ENCODE results near the gene RBPJL. TPM values are rescaled to one million over a fixed set of nuclear protein-coding genes. Genes with fewer than 3 reads are reported as not detected.
"Not testable (repeated sequence)": the region's sequence is repeated elsewhere in the genome, so short reads cannot be mapped to it uniquely, and the experiment has no call there.

RBPJL gene
- polyA plus RNA-seq, 3 donors from 2014 or later = not detected

- Mint-ChIP-seq H3K9me3 (no peaks in the 10 kb centered on the region), H3K4me1 (peaks cover 8 to 14% of the 10 kb centered on the region in 2 donors), H3K27me3 (ENCODE audit: low read depth in 3 of 3) (peaks cover 3 to 5% (median 4%) of the 10 kb centered on the region in 3 donors), H3K36me3 (no peaks in the 10 kb centered on the region), H3K27ac (no peak overlapping the region), H3K4me3 (peak overlapping the region in 1 of 5 donors; percentile 40)
- no peak for DNase-seq
These were observed 38.7 kb downstream of the RBPJL start for GRCh38 chr20:45345104-45345936.

GRCh38 chr20:45346291-45346718 is 39.7 kb downstream of the RBPJL start:
- Mint-ChIP-seq H3K36me3 (no peaks in the 10 kb centered on the region), H3K4me3 (peak overlapping the region in 1 of 5 donors; percentile 50), H3K27me3 (ENCODE audit: low read depth in 3 of 3) (peaks cover 3 to 5% (median 4%) of the 10 kb centered on the region in 3 donors), H3K27ac (no peak overlapping the region), H3K4me1 (peaks cover 8 to 14% of the 10 kb centered on the region in 2 donors), H3K9me3 (no peaks in the 10 kb centered on the region)
- no peak for DNase-seq

DNA sequence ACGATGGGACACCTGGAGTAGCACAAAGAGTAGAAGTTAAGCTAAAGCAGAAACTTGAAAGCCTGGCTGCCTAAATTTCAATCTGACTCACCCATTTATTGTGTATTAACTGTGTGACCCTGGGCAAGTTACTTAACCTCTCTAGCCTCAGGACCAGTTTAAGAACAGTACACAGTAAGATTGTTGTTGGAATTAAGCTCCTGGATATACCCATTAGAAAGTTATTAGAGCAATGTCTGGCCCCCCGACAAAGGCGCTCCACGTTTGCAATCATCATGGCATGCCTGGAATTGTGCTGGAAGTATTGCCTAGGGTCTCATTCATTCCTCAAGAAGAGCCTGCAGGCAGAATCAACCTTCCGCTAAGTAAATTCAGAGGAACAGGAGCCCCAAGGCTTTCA is 40.2 kb downstream of the RBPJL start:
- Mint-ChIP-seq H3K4me1 (peaks cover 8 to 14% of the 10 kb centered on the region in 2 donors), H3K36me3 (no peaks in the 10 kb centered on the region), H3K4me3 (peak overlapping the region in 3 of 5 donors; percentile 5 to 73 (median 50)), H3K27ac (no peak overlapping the region), H3K9me3 (no peaks in the 10 kb centered on the region), H3K27me3 (ENCODE audit: low read depth in 3 of 3) (peaks cover 3 to 5% (median 4%) of the 10 kb centered on the region in 3 donors)
- DNase-seq = no peak

DNA sequence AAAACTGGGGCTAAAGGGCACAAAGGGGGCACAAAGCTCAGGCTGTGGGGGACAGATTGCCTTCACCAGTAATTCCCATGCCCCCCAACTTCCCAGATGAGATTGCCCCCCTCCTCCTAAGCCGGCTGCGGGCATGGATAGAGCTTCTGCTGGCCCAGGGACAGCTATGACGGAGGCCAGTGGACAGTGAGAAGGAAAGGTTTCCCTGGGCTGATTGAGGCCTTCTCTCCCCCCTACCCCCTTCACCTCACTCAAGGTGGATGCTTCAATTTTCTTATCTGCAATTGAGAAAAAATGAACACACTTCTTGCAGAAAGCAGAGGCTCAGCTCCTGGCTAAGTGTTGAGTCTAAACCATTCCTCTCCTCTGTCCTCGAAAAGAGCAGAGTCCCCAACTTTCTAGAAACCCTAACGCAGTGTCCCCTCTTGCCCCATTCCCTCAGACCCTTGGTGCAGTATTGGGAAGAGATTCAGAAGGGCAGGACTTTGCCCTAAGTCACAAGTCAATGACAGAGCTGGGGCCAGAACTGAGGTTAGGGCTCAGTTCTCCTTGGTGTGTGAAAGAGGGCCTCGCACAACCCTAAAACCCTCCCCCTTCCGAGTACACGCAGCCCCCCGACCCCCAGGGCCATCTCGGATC is 40.8 kb downstream of the RBPJL start:
- Mint-ChIP-seq H3K4me1 (peaks cover 8 to 14% of the 10 kb centered on the region in 2 donors), H3K4me3 (peak overlapping the region; percentile 50 to 73 (median 68)), H3K27me3 (ENCODE audit: low read depth in 3 of 3) (peaks cover 3 to 5% (median 4%) of the 10 kb centered on the region in 3 donors), H3K36me3 (no peaks in the 10 kb centered on the region), H3K9me3 (no peaks in the 10 kb centered on the region), H3K27ac (no peak overlapping the region)
- no peak for DNase-seq

DNA sequence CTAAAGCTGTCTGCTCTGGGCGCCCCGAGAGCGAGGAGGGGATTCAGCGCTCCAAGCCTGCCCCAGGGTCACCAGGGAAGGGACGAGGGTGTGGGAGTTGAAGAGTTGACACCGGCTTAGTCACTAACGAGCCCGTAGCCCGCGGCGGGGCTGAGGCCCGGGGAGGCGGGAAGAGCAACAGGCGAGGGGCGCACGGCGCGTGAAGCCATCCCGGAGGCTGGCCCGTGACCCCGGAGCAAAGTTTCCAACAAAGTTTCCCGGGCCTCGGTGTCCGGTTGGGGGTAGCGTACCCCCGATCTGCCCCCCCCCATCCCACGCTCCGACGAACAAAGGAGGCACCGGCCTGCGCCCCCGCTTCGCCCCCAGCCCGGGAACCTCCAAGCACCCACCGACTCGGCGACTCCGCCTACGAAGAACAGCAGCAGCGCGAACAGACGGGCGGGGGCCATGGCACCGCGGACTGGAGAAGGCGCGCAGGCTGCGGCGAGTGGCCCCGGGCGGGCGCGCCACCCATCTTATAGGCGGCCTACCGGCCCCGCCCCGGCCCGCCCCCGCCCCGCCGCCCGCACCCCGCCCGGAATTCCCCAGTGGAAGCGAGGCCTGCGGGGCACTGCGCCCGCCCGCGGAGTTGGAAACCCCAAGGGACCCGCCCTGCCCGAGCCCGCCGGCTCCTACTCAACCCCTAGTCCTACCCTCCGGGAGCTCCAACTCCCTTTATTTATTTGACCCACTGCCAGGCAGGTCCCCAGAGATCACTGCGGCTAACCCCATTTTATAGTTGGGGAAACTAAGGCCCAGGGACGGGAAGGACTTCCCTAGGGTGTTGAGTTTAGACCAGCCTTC is 41.5 kb downstream of the RBPJL start, which contains the start of gene SDC4:
Gene SDC4 (minus strand): TSS at position 489 of the 843 bp plus-strand sequence. CDS start 40 bp downstream, at position 449.
- DNase-seq = peak; percentile 19 to 33 (median 26)
- Mint-ChIP-seq H3K27me3 (ENCODE audit: low read depth in 3 of 3) (peaks cover 3 to 5% (median 4%) of the 10 kb centered on the region in 3 donors), H3K4me3 (peak within 1 kb of the TSS; percentile 53 to 73 (median 68)), H3K36me3 (no peaks in the 10 kb centered on the region), H3K9me3 (no peaks in the 10 kb centered on the region), H3K4me1 (peaks cover 8 to 14% of the 10 kb centered on the region in 2 donors), H3K27ac (no peak within 1 kb of the TSS)

- Mint-ChIP-seq H3K4me3 (no peak overlapping the region), H3K36me3 (no peaks in the 10 kb centered on the region), H3K27ac (no peak overlapping the region), H3K4me1 (peaks cover 8 to 14% of the 10 kb centered on the region in 2 donors), H3K9me3 (no peaks in the 10 kb centered on the region), H3K27me3 (ENCODE audit: low read depth in 3 of 3) (peaks cover 3 to 4% (median 3%) of the 10 kb centered on the region in 3 donors)
- no peak for DNase-seq
These were observed 43.6 kb downstream of the RBPJL start for GRCh38 chr20:45350217-45350616.

DNA sequence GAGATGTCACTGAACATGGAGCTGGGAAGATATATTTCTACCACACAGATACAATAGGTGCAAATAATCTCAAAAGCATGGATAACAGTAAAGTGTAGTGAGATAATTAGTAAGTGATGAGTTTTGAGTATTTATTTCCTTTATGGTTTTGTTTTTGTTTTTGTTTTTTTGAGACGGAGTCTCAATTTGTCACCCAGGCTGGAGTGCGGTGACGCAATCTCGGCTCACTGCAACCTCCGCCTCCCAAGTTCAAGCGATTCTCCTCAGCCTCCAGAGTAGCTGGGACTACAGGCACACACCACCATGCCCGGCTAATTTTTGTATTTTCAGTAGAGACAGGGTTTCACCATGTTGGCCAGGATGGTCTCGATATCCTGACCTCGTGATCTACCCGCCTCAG is 44.2 kb downstream of the RBPJL start:
- not testable (repeated sequence) for H3K36me3 Mint-ChIP-seq; H3K9me3 Mint-ChIP-seq; H3K4me3 Mint-ChIP-seq; H3K27me3 Mint-ChIP-seq (ENCODE audit: low read depth in 3 of 3); DNase-seq; H3K27ac Mint-ChIP-seq
- peaks cover 8 to 14% of the 10 kb centered on the region in 2 donors for H3K4me1 Mint-ChIP-seq

DNA sequence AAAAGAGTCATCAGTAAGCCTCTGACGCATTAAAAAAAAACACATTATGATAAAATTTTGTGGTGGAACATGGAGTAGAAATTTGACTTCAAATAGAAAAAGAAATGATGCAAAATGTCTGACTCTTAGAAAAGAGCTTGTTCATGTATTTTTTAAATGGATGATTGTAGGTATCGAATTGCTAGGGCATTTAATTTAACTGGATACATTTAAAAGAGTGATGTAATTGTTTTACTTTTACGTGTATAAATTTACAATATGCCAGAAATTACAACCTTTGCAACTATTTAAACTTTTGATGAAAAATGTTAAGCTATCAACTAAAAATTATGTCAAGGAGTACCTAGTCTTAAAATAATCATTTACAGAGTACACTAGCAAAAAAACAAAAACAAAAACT is 46.1 kb downstream of the RBPJL start:
- H3K4me1 Mint-ChIP-seq = peaks cover 1 to 2% of the 10 kb centered on the region in 2 donors
- no peaks in the 10 kb centered on the region for H3K36me3 Mint-ChIP-seq
- H3K27me3 Mint-ChIP-seq (ENCODE audit: low read depth in 3 of 3) = peaks cover 0 to 1% (median 0%) of the 10 kb centered on the region in 3 donors
- no peak for DNase-seq
- no peak overlapping the region for H3K27ac Mint-ChIP-seq
- H3K4me3 Mint-ChIP-seq = no peak overlapping the region
- H3K9me3 Mint-ChIP-seq = no peaks in the 10 kb centered on the region

GRCh38 chr20:45353746-45354145 is 47.1 kb downstream of the RBPJL start:
- Mint-ChIP-seq H3K27ac (no peak overlapping the region), H3K4me1 (no peaks in the 10 kb centered on the region), H3K9me3 (no peaks in the 10 kb centered on the region), H3K4me3 (no peak overlapping the region), H3K27me3 (ENCODE audit: low read depth in 3 of 3) (peaks cover 0 to 3% (median 0%) of the 10 kb centered on the region in 3 donors), H3K36me3 (no peaks in the 10 kb centered on the region)
- no peak for DNase-seq

- H3K27ac Mint-ChIP-seq = no peak overlapping the region
These were observed 48.0 kb downstream of the RBPJL start for GRCh38 chr20:45354423-45355208.

GRCh38 chr20:45355209-45356084 is 48.8 kb downstream of the RBPJL start:
- H3K27ac Mint-ChIP-seq = no peak overlapping the region
- H3K9me3 Mint-ChIP-seq = no peaks in the 10 kb centered on the region
- no peak overlapping the region for H3K4me3 Mint-ChIP-seq
- DNase-seq = no peak
- H3K4me1 Mint-ChIP-seq = no peaks in the 10 kb centered on the region
- no peaks in the 10 kb centered on the region for H3K36me3 Mint-ChIP-seq
- H3K27me3 Mint-ChIP-seq (ENCODE audit: low read depth in 3 of 3) = peaks cover 0 to 3% (median 0%) of the 10 kb centered on the region in 3 donors

More at GRCh38 chr20:45354423-45355208, 48.0 kb downstream of the RBPJL start:
- Mint-ChIP-seq H3K4me1 (no peaks in the 10 kb centered on the region), H3K9me3 (no peaks in the 10 kb centered on the region), H3K4me3 (no peak overlapping the region), H3K27me3 (ENCODE audit: low read depth in 3 of 3) (peaks cover 0 to 3% (median 0%) of the 10 kb centered on the region in 3 donors), H3K36me3 (no peaks in the 10 kb centered on the region)
- DNase-seq = no peak
